Osteoblast (primary cell): Measurements from ENCODE around the gene HECTD3. TPM values are rescaled to one million over a fixed set of nuclear protein-coding genes. Genes with fewer than 3 reads are reported as not detected.
A peak's percentile ranks its signal among the peaks of the same experiment; 100 is the strongest.

ENCODE experiments used
- DNase-seq: peaks from one replicate; pipeline ENCODE4 v3.0.0; 2011; ENCODE audit warnings: low spot score, mixed read lengths; ENCODE audit not compliant: insufficient read length; ENCODE audit errors: missing footprints
- H2AFZ ChIP-seq: 2 replicates; pipeline ENCODE4 v1.6.0; 2011; ENCODE audit warnings: mild to moderate bottlenecking, low read length
- H3K27ac ChIP-seq: 2 replicates; pipeline ENCODE4 v1.5.1; 2011; ENCODE audit warnings: mild to moderate bottlenecking, low read depth, low read length, moderate library complexity
- H3K27me3 ChIP-seq: 2 replicates; pipeline ENCODE4 v1.6.0; 2012; ENCODE audit warnings: mild to moderate bottlenecking, control low read depth, inconsistent platforms, low read length, moderate library complexity; ENCODE audit not compliant: insufficient read depth
- H3K36me3 ChIP-seq: 2 replicates; pipeline ENCODE4 v1.5.1; 2011; ENCODE audit warnings: mild to moderate bottlenecking, low read length, control low read depth, moderate library complexity; ENCODE audit not compliant: insufficient read depth
- H3K4me1 ChIP-seq: 2 replicates; pipeline ENCODE4 v1.5.1; 2011; ENCODE audit warnings: mild to moderate bottlenecking, low read length, control low read depth, moderate library complexity; ENCODE audit not compliant: insufficient read depth
- H3K4me2 ChIP-seq: 2 replicates; pipeline ENCODE4 v1.6.0; 2011; ENCODE audit warnings: mild to moderate bottlenecking, low read length; ENCODE audit not compliant: insufficient read depth
- H3K4me3 ChIP-seq: fragments of 200-600 bp; sonication (generic); 3 replicates; pipeline ENCODE4 v1.5.1; 2012; ENCODE audit warnings: mild to moderate bottlenecking, low read length, inconsistent platforms; ENCODE audit not compliant: insufficient read depth
- H3K79me2 ChIP-seq: 2 replicates; pipeline ENCODE4 v1.6.0; 2012; ENCODE audit warnings: mild to moderate bottlenecking, low read length, control low read depth, inconsistent platforms; ENCODE audit not compliant: insufficient read depth
- H3K9me3 ChIP-seq: 2 replicates; pipeline ENCODE4 v1.5.1; 2011; ENCODE audit warnings: low read depth, low read length, control low read depth
- H4K20me1 ChIP-seq: 2 replicates; pipeline ENCODE4 v1.6.0; 2012; ENCODE audit warnings: mild to moderate bottlenecking, low read length, control low read depth; ENCODE audit not compliant: insufficient read depth
- total RNA-seq: library from RNA; depleted of rRNA; stranded (reverse); fragments of >200 nt; gene quantifications from 2 replicates; pipeline ENCODE4 v1.2.3, GENCODE V29; 2012
- TF ChIP-seq, protein P1 (sequence below): IDR thresholded peaks from 2 replicates; pipeline ENCODE4 v1.5.1; 2011; ENCODE audit warnings: mild to moderate bottlenecking, low read depth, low read length, moderate library complexity; ENCODE audit errors: extremely low read depth

HECTD3 gene
- total RNA-seq = 23.9 and 26.1 TPM in 2 replicates

DNA sequence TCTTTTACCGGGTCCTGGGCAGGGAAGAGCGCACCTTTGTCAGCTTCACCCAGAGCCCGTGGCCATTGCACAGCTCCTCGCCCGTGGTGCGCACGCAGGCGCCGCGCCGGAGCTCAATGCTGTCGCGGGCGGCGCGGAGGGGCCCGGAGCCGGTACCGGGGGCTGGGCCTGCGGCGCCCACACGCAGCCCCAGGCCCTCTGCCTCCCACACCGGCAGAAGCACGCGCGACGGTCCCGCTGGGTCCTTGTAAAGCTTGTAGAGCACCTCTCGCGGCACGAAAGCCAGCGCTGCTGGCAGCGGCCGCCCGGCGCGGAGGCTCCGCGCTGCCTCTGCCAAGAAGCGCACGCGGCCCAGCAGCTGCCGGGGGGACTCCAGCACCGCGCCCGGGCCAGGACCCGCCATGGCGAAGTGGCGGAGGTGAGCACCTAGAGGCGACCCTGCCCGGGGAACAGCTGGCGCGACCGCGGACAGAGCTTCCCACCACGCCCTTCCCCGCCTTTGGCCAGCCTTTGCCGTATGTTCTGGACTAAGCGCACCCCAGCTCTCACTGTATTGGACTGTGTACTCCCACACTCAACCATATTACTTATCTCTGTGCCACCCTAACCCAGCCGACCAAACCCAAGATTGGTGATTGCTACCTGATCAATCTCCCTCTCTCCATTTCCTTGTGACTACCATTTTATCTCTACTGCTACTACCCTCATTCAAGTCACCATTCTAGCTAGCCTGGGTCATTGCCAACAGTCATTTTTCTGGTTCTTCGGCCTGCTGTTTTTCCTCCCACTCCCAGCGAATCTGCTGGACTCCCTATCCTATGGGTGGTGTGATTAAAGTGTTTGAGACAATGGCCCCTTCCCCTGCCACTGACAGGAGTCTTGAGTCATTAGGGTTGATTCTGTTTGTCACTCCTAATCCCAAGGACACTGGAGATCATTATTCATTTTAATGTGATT is at the start of gene HECTD3:
Gene HECTD3 (minus strand): TSS at position 470 of the 957 bp plus-strand sequence. CDS start 67 bp downstream, at position 403.
- peak; percentile 98 for DNase-seq
- Histone ChIP-seq H3K9me3 (no peaks in the 10 kb centered on the region), H2AFZ (peak within 1 kb of the TSS; percentile 91), H3K4me2 (peak within 1 kb of the TSS; percentile 98), H3K27ac (peak within 1 kb of the TSS; percentile 67), H4K20me1 (peaks cover 14% of the 10 kb centered on the region), H3K27me3 (no peaks in the 10 kb centered on the region), H3K4me1 (peaks cover 33% of the 10 kb centered on the region), H3K36me3 (peaks cover 48% of the 10 kb centered on the region), H3K4me3 (peak within 1 kb of the TSS; percentile 81), H3K79me2 (peaks cover 46% of the 10 kb centered on the region)
- TF ChIP-seq, protein P1, sequence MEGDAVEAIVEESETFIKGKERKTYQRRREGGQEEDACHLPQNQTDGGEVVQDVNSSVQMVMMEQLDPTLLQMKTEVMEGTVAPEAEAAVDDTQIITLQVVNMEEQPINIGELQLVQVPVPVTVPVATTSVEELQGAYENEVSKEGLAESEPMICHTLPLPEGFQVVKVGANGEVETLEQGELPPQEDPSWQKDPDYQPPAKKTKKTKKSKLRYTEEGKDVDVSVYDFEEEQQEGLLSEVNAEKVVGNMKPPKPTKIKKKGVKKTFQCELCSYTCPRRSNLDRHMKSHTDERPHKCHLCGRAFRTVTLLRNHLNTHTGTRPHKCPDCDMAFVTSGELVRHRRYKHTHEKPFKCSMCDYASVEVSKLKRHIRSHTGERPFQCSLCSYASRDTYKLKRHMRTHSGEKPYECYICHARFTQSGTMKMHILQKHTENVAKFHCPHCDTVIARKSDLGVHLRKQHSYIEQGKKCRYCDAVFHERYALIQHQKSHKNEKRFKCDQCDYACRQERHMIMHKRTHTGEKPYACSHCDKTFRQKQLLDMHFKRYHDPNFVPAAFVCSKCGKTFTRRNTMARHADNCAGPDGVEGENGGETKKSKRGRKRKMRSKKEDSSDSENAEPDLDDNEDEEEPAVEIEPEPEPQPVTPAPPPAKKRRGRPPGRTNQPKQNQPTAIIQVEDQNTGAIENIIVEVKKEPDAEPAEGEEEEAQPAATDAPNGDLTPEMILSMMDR = no peak

DNA sequence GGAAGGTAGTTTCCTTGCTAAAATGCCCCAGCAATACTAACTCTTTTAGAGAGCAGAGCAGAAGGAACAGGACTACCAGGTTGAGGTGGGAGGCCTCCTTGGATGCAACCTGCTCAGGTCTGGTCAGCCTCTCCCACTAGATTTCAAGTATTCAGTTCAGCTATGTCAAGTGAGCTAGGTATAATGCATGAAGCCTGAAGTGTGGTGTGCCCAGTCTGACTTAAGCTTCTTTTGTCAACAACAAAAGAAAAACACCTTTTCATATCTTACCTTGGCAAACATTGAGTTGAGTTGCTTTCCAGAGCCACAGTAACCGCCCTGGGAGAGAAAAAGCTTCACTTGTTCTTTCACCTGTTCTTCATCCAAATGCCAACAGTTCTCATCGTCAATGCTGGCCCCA is 48.7 kb upstream of the HECTD3 start:
- Histone ChIP-seq H3K4me3 (no peak overlapping the region), H3K9me3 (no peaks in the 10 kb centered on the region), H4K20me1 (no peaks in the 10 kb centered on the region), H3K79me2 (no peaks in the 10 kb centered on the region), H3K4me1 (no peaks in the 10 kb centered on the region), H3K27me3 (peaks cover 5% of the 10 kb centered on the region), H2AFZ (no peak overlapping the region), H3K4me2 (no peak overlapping the region), H3K27ac (no peak overlapping the region), H3K36me3 (no peaks in the 10 kb centered on the region)
- DNase-seq = no peak
- TF ChIP-seq, protein P1 = no peak

DNA sequence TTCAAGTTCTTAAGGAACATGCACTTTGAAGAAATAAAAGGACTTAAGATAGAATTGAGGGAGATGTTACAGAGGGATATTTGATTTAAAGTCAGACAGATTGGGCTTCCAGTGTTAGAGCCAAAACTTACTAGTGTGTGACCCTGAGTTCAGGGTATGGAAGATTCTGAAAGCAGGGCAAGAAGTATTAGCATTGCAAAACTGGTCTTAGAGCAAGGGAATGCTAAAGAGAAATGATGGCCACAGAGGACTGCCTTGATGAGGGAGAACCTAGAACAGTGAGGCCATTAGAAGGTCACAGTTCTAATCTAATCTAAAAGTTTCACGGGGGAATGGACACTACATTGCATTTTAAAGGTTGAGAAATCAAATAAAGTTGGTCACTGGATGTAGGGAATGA is 46.4 kb upstream of the HECTD3 start:
- Histone ChIP-seq H3K4me3 (no peak overlapping the region), H3K4me1 (no peaks in the 10 kb centered on the region), H2AFZ (no peak overlapping the region), H3K36me3 (no peaks in the 10 kb centered on the region), H3K27ac (no peak overlapping the region), H3K27me3 (peaks cover 5% of the 10 kb centered on the region), H3K4me2 (no peak overlapping the region), H3K79me2 (no peaks in the 10 kb centered on the region), H4K20me1 (no peaks in the 10 kb centered on the region), H3K9me3 (no peaks in the 10 kb centered on the region)
- no peak for DNase-seq
- TF ChIP-seq, protein P1 = no peak
